K562 (cell line): Measurements from ENCODE around the gene HPS3. TPM values are rescaled to one million over a fixed set of nuclear protein-coding genes. Genes with fewer than 3 reads are reported as not detected.

ENCODE experiments used
- ATF1 ChIP-seq, 2 experiments: fragments of 450-650 bp in 1 of 2; IDR thresholded peaks; 2 replicates each; pipeline ENCODE4 v1.6.1; 2016; ENCODE audit warnings: missing compliant biosample characterization in 1 of 2, missing genetic modification characterization in 1 of 2
- BHLHE40 ChIP-seq: IDR thresholded peaks from 2 replicates; pipeline ENCODE4 v1.6.1; 2011; ENCODE audit warnings: low read length, improper control_type of control experiment
- ELF4 ChIP-seq: fragments of 450-650 bp; formaldehyde crosslinking; IDR thresholded peaks from 2 replicates; pipeline ENCODE4 v1.4.0; 2022; ENCODE audit warnings: missing genetic modification characterization
- ETV5 ChIP-seq: sonication (generic); formaldehyde crosslinking; IDR thresholded peaks from 2 replicates; pipeline ENCODE4 v1.4.0; 2020; ENCODE audit warnings: low read depth, mild to moderate bottlenecking, missing genetic modification reagents
- HNRNPK ChIP-seq: fragments of 200-400 bp; formaldehyde crosslinking; IDR thresholded peaks from one replicate; pipeline ENCODE4 v1.6.1; 2018; ENCODE audit warnings: mild to moderate bottlenecking, low read depth, low read length; ENCODE audit not compliant: poor library complexity, severe bottlenecking
- ILF3 ChIP-seq: fragments of 450-650 bp; IDR thresholded peaks from 2 replicates; pipeline ENCODE4 v1.6.1; 2018; ENCODE audit warnings: antibody characterized with exemption, mild to moderate bottlenecking, moderate library complexity, borderline replicate concordance
- KAT8 ChIP-seq: fragments of 450-650 bp; IDR thresholded peaks from 2 replicates; pipeline ENCODE4 v1.6.1; 2016; ENCODE audit warnings: low read depth, mild to moderate bottlenecking
- KDM1A ChIP-seq, 2 experiments: fragments of 450-650 bp; IDR thresholded peaks; 2 replicates each; pipeline ENCODE4 v1.6.1; 2016; ENCODE audit warnings: mild to moderate bottlenecking in 2 of 2
- KHSRP ChIP-seq: fragments of 450-650 bp; IDR thresholded peaks from 2 replicates; pipeline ENCODE4 v1.6.1; 2017
- NRF1 ChIP-seq, 2 experiments: fragments of 450-650 bp; IDR thresholded peaks in 1 of 2; conservative IDR thresholded peaks in 1 of 2; 2 replicates each; pipeline ENCODE4 v1.6.1; 2014; ENCODE audit warnings: mild to moderate bottlenecking in 2 of 2
- POLR2A ChIP-seq: fragments of 450-650 bp; conservative IDR thresholded peaks from 2 replicates; pipeline ENCODE4 v1.6.1; 2016
- RAD51 ChIP-seq: fragments of 450-650 bp; IDR thresholded peaks from 2 replicates; pipeline ENCODE4 v1.7.1; 2016; ENCODE audit warnings: low read depth, mild to moderate bottlenecking, borderline replicate concordance
- RBM14 ChIP-seq: fragments of 200-400 bp; formaldehyde crosslinking; IDR thresholded peaks from 2 replicates; pipeline ENCODE4 v1.6.1; 2018; ENCODE audit warnings: low read depth, mild to moderate bottlenecking, low read length, moderate library complexity, borderline replicate concordance; ENCODE audit not compliant: insufficient read depth
- SREBF2 ChIP-seq: sonication (generic); formaldehyde crosslinking; IDR thresholded peaks from 2 replicates; pipeline ENCODE4 v1.4.0; 2020; ENCODE audit warnings: mild to moderate bottlenecking, missing genetic modification reagents
- ZBTB7A ChIP-seq: IDR thresholded peaks from 2 replicates; pipeline ENCODE4 v1.6.1; 2011; ENCODE audit warnings: low read depth, mild to moderate bottlenecking, low read length, moderate library complexity, borderline replicate concordance; ENCODE audit not compliant: control insufficient read depth
- ZNF764 ChIP-seq: fragments of 250-450 bp; sonication (Bioruptor Pico); IDR thresholded peaks from 2 replicates; pipeline ENCODE4 v1.4.0; 2020; ENCODE audit warnings: low read depth, mild to moderate bottlenecking, moderate library complexity
- ZNF77 ChIP-seq: fragments of 250-450 bp; sonication (Bioruptor Pico); IDR thresholded peaks from 2 replicates; pipeline ENCODE4 v1.5.0; 2020
- polyA plus RNA-seq, 8 experiments: library from polyadenylated mRNA; depleted of rRNA in 4 of 8; stranded (reverse) in 5 of 8; unstranded in 3 of 8; fragments of >200 nt; fragmentation: Nextera tagmentation in 2 of 8; fragmentation: Illumina TruSeq in 1 of 8; extraction: Ambion mirVana in 2 of 8; extraction: Trizol in 1 of 8; gene quantifications; 2 replicates each; pipeline versions ENCODE4 v1.2.1 to v1.2.3, GENCODE V29; 2011 to 2014; ENCODE audit warnings: inconsistent platforms in 1 of 8, missing spikeins in 1 of 8
- total RNA-seq, 7 experiments: library from RNA; depleted of rRNA in 6 of 7; stranded (reverse); fragments of >200 nt in 6 of 7; fragmentation: Illumina TruSeq in 2 of 7; extraction: Trizol in 2 of 7; gene quantifications; 2 replicates each; pipeline versions ENCODE4 v1.2.1 to v1.2.3, GENCODE V29; 2011 to 2021; ENCODE audit warnings: low replicate concordance in 1 of 7
- TF ChIP-seq, protein P1 (sequence below): fragments of 200-800 bp; sonication (Bioruptor generic); IDR thresholded peaks from 2 replicates; pipeline ENCODE4 v1.6.1; 2017; ENCODE audit warnings: missing genetic modification characterization, missing compliant biosample characterization
- TF ChIP-seq, protein P2 (sequence below): sonication (generic); formaldehyde crosslinking; IDR thresholded peaks from 2 replicates; pipeline ENCODE4 v1.9.0; 2022; ENCODE audit warnings: mild to moderate bottlenecking, missing genetic modification reagents
- TF ChIP-seq, protein P3 (sequence below): IDR thresholded peaks from 2 replicates; pipeline ENCODE4 v1.6.1; 2016; ENCODE audit warnings: missing genetic modification characterization, missing compliant biosample characterization
- TF ChIP-seq, protein P4 (sequence below): sonication (generic); formaldehyde crosslinking; IDR thresholded peaks from 2 replicates; pipeline ENCODE4 v1.8.0; 2023; ENCODE audit warnings: mild to moderate bottlenecking, missing genetic modification reagents
- TF ChIP-seq, protein P5 (sequence below): conservative IDR thresholded peaks from 2 replicates; pipeline ENCODE4 v1.6.1; 2011; ENCODE audit warnings: low read depth, mild to moderate bottlenecking, low read length; ENCODE audit not compliant: control insufficient read depth

Gene HPS3
- total and polyA plus RNA-seq, 9 of the 15 experiments (the other 6 are each of a cell fraction or from before 2014, with no cell fraction given): 1.2 to 11.3 (median 7.6) TPM

DNA sequence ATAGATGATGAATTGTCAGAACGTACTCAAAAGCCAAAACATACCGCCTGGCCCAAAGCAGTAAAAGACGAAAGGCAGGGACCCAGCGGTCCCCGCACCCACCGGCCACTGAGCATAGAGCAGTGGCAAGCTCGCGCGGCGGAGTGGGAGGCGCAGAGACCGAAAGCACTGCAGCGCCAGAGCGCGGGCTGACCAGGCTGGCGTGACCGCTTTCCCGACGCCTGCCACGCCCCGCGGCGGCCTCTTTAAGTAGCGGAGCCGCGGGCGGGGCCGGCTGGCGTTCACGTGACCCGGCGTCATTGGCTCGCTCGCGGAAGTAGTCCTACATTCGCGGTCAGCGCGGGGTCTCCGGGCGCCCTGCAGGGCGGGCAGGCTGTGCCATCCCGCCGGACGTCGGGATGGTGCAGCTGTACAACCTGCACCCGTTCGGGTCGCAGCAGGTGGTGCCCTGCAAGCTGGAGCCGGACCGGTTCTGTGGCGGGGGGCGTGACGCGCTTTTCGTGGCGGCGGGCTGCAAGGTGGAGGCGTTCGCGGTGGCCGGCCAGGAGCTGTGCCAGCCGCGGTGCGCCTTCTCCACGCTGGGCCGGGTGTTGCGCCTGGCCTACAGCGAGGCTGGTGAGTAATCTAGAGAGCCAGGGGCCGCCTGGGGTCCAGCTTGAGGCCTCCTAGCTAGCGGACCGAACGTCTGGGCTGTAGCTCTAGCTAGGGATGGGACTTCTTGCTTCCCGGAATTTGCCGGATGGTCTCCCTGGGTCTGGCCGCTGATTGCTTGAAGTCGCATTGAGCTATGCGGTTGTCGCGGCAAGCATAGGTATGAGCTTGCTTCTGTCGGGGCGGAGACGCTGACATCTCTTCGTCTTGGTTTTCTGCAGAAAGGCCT is at the start of gene HPS3 (continued):
- TF ChIP-seq, protein P1, sequence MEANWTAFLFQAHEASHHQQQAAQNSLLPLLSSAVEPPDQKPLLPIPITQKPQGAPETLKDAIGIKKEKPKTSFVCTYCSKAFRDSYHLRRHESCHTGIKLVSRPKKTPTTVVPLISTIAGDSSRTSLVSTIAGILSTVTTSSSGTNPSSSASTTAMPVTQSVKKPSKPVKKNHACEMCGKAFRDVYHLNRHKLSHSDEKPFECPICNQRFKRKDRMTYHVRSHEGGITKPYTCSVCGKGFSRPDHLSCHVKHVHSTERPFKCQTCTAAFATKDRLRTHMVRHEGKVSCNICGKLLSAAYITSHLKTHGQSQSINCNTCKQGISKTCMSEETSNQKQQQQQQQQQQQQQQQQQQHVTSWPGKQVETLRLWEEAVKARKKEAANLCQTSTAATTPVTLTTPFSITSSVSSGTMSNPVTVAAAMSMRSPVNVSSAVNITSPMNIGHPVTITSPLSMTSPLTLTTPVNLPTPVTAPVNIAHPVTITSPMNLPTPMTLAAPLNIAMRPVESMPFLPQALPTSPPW (CRISPR knock-in tag): peak; percentile 64
- TF ChIP-seq SREBF2 (CRISPR knock-in tag) (no peak), RAD51 (peak; percentile 94), ATF1 (CRISPR knock-in tag; IDR thresholded peaks at IDR 0.05) (peak; percentile 16; the same call in 1 of the 2 replicates), ATF1 (tag; IDR thresholded peaks at IDR 0.05) (peak; percentile 96), NRF1 (conservative IDR thresholded peaks at IDR 0.05 in 1 of 2, IDR thresholded peaks at IDR 0.05 in 1 of 2) (peak; percentile 63 to 73), ELF4 (CRISPR knock-in tag) (peak; percentile 17; the same call in 1 of the 2 replicates), HNRNPK (no peak), BHLHE40 (peak; percentile 96), ZNF764 (CRISPR knock-in tag) (no peak), POLR2A (peak; percentile 80), KHSRP (no peak), RBM14 (no peak), ZNF77 (CRISPR knock-in tag) (no peak), KAT8 (no peak), ZBTB7A (peak; percentile 65; the same call in 1 of the 2 replicates), ILF3 (no peak; the same call in 1 of the 2 replicates), ETV5 (CRISPR knock-in tag) (no peak), KDM1A (IDR thresholded peaks at IDR 0.05) (no peak)
- TF ChIP-seq, protein P2, sequence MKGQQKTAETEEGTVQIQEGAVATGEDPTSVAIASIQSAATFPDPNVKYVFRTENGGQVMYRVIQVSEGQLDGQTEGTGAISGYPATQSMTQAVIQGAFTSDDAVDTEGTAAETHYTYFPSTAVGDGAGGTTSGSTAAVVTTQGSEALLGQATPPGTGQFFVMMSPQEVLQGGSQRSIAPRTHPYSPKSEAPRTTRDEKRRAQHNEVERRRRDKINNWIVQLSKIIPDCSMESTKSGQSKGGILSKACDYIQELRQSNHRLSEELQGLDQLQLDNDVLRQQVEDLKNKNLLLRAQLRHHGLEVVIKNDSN (CRISPR knock-in tag): peak; percentile 95
- TF ChIP-seq, protein P3, sequence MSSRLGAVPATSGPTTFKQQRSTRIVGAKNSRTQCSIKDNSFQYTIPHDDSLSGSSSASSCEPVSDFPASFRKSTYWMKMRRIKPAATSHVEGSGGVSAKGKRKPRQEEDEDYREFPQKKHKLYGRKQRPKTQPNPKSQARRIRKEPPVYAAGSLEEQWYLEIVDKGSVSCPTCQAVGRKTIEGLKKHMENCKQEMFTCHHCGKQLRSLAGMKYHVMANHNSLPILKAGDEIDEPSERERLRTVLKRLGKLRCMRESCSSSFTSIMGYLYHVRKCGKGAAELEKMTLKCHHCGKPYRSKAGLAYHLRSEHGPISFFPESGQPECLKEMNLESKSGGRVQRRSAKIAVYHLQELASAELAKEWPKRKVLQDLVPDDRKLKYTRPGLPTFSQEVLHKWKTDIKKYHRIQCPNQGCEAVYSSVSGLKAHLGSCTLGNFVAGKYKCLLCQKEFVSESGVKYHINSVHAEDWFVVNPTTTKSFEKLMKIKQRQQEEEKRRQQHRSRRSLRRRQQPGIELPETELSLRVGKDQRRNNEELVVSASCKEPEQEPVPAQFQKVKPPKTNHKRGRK (tag): no peak
- TF ChIP-seq, protein P4, sequence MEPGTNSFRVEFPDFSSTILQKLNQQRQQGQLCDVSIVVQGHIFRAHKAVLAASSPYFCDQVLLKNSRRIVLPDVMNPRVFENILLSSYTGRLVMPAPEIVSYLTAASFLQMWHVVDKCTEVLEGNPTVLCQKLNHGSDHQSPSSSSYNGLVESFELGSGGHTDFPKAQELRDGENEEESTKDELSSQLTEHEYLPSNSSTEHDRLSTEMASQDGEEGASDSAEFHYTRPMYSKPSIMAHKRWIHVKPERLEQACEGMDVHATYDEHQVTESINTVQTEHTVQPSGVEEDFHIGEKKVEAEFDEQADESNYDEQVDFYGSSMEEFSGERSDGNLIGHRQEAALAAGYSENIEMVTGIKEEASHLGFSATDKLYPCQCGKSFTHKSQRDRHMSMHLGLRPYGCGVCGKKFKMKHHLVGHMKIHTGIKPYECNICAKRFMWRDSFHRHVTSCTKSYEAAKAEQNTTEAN (CRISPR knock-in tag): no peak
- TF ChIP-seq, protein P5, sequence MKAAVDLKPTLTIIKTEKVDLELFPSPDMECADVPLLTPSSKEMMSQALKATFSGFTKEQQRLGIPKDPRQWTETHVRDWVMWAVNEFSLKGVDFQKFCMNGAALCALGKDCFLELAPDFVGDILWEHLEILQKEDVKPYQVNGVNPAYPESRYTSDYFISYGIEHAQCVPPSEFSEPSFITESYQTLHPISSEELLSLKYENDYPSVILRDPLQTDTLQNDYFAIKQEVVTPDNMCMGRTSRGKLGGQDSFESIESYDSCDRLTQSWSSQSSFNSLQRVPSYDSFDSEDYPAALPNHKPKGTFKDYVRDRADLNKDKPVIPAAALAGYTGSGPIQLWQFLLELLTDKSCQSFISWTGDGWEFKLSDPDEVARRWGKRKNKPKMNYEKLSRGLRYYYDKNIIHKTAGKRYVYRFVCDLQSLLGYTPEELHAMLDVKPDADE: no peak; the same call in none of the 2 replicates
